Neuronal stem cell (in vitro differentiated cells): Measurements from ENCODE around the gene NTRK1.

Experiments used
- DNase-seq: peaks from one replicate; pipeline ENCODE4 v3.0.0-alpha.2; 2013; ENCODE audit warnings: low spot score
- H2AFZ ChIP-seq: one replicate; pipeline ENCODE4 v1.6.1; 2013; ENCODE audit warnings: mild to moderate bottlenecking, low read length, inconsistent platforms
- H2AK5ac ChIP-seq: 2 replicates; pipeline ENCODE4 v1.6.1; 2013; ENCODE audit warnings: low read depth, mild to moderate bottlenecking, inconsistent platforms, low read length, moderate library complexity, mixed read lengths
- H2BK120ac ChIP-seq: 2 replicates; pipeline ENCODE4 v1.6.1; 2013; ENCODE audit warnings: low read depth, mild to moderate bottlenecking, inconsistent platforms, low read length, moderate library complexity, mixed read lengths
- H2BK12ac ChIP-seq: one replicate; pipeline ENCODE4 v1.6.1; 2013; ENCODE audit warnings: low read length, inconsistent platforms
- H2BK15ac ChIP-seq: 2 replicates; pipeline ENCODE4 v1.6.1; 2013; ENCODE audit warnings: mild to moderate bottlenecking, low read length, inconsistent platforms, mixed read lengths
- H2BK5ac ChIP-seq: one replicate; pipeline ENCODE4 v1.6.1; 2013; ENCODE audit warnings: inconsistent platforms, mild to moderate bottlenecking, low read length, moderate library complexity
- H3K14ac ChIP-seq: one replicate; pipeline ENCODE4 v1.6.1; 2013; ENCODE audit warnings: low read length, inconsistent platforms
- H3K18ac ChIP-seq: 2 replicates; pipeline ENCODE4 v1.6.1; 2013; ENCODE audit warnings: low read length, inconsistent platforms
- H3K23ac ChIP-seq: 2 replicates; pipeline ENCODE4 v1.6.1; 2013; ENCODE audit warnings: low read depth, mild to moderate bottlenecking, mixed read lengths, low read length, inconsistent platforms; ENCODE audit not compliant: poor library complexity
- H3K27ac ChIP-seq: replicated peaks from 3 replicates; pipeline ENCODE4 v1.5.1; 2013; ENCODE audit warnings: low read length, inconsistent platforms
- H3K27me3 ChIP-seq, 3 experiments: 2 replicates each; pipeline ENCODE4 v1.6.1; 2013; ENCODE audit warnings: low read length in 3 of 3, mild to moderate bottlenecking in 2 of 3, inconsistent platforms in 1 of 3, low read depth in 1 of 3, mixed read lengths in 1 of 3, moderate library complexity in 1 of 3; ENCODE audit not compliant: control insufficient read depth in 3 of 3, insufficient read depth in 3 of 3
- H3K36me3 ChIP-seq, 2 donors: replicated peaks in 1 of 2; 2 replicates each; pipeline ENCODE4 v1.6.1; 2013; ENCODE audit warnings: low read length in 2 of 2; ENCODE audit not compliant: control insufficient read depth in 2 of 2, insufficient read depth in 2 of 2
- H3K4ac ChIP-seq: 2 replicates; pipeline ENCODE4 v1.6.1; 2013; ENCODE audit warnings: inconsistent platforms, mild to moderate bottlenecking, low read length, moderate library complexity
- H3K4me1 ChIP-seq, 2 donors: 1 replicate in 1 of 2; 2 replicates in 1 of 2; pipeline ENCODE4 v1.6.1; 2013; ENCODE audit warnings: low read length in 2 of 2, low read depth in 1 of 2; ENCODE audit not compliant: control insufficient read depth in 2 of 2, insufficient read depth in 1 of 2
- H3K4me2 ChIP-seq: one replicate; pipeline ENCODE4 v1.6.1; 2013; ENCODE audit warnings: mild to moderate bottlenecking, low read length, inconsistent platforms; ENCODE audit not compliant: insufficient read depth, poor library complexity, severe bottlenecking
- H3K4me3 ChIP-seq, 2 donors: 2 replicates each; pipeline ENCODE4 v1.5.1; 2013; ENCODE audit warnings: low read length in 2 of 2, mild to moderate bottlenecking in 2 of 2, inconsistent platforms in 1 of 2, moderate library complexity in 1 of 2
- H3K79me1 ChIP-seq: one replicate; pipeline ENCODE4 v1.6.1; 2013; ENCODE audit warnings: low read depth, mild to moderate bottlenecking, inconsistent platforms, low read length, moderate library complexity
- H3K9ac ChIP-seq: one replicate; pipeline ENCODE4 v1.6.1; 2013; ENCODE audit warnings: mild to moderate bottlenecking, low read depth, low read length, inconsistent platforms; ENCODE audit not compliant: poor library complexity
- H3K9me3 ChIP-seq, 2 donors: replicated peaks in 1 of 2; 2 replicates each; pipeline versions ENCODE3 to v1.6.1; 2013; ENCODE audit warnings: low read length in 2 of 2, mild to moderate bottlenecking in 2 of 2, inconsistent platforms in 1 of 2, low read depth in 1 of 2, mixed read lengths in 1 of 2, moderate library complexity in 1 of 2; ENCODE audit not compliant: control insufficient read depth in 2 of 2, insufficient read depth in 1 of 2
- H4K8ac ChIP-seq: one replicate; pipeline ENCODE4 v1.6.1; 2013; ENCODE audit warnings: low read depth, mild to moderate bottlenecking, inconsistent platforms, low read length, moderate library complexity
- H4K91ac ChIP-seq: one replicate; pipeline ENCODE4 v1.6.1; 2013; ENCODE audit warnings: low read length, low read depth, mild to moderate bottlenecking, inconsistent platforms; ENCODE audit not compliant: poor library complexity
- WGBS, 2 donors: extraction: QIAGEN DNeasy Blood & Tissue Kit; methylation state at CpG; one replicate each; pipeline ENCODE4 v1.1.7; 2013; ENCODE audit warnings: missing lambda C conversion rate in 2 of 2, mixed read lengths in 1 of 2; ENCODE audit not compliant: insufficient read length in 2 of 2, insufficient replicate concordance in 1 of 2; ENCODE audit errors: extremely low coverage in 2 of 2; 5-methylcytosine and 5-hydroxymethylcytosine counted together

Gene NTRK1

DNA sequence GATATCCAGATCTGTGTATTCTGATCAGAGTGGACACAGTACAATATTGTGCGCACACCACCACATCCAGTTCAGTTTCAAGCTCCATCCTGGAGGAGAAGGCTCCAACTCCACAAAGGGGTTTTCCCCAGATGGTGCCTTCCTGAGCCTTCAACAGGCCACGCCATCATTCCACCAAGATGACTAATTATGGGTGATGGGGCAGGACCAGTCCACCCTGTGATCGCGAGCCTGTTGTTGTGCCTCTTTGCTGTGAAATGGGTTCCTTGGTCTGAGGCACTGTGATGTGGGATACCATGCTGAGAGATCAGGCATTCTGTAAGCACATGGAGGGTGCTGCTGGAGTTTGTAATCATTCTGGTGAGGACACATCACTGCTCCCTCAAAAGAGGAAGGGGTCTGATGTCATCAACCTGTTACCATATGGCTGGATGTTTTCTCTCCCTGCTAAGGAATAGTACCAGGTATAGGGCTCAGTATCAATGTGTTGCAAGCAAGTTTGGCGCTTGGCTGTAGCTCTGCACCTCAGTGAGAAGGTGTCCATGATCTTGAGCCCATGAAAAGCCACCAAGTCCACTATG is 37.4 kb upstream of the NTRK1 start:
- no peak overlapping the region for H3K9ac ChIP-seq
- H2BK15ac ChIP-seq, result no peak overlapping the region
- WGBS, 2 donors, result no CpG with 5 or more reads among the region's 5 CpGs
- H2BK5ac ChIP-seq, result no peak overlapping the region
- peaks cover 0 to 35% (median 0%) of the 10 kb centered on the region in 3 experiments for H3K27me3 ChIP-seq
- H3K79me1 ChIP-seq, result no peaks in the 10 kb centered on the region
- H3K18ac ChIP-seq, result no peak overlapping the region
- H2BK120ac ChIP-seq, result no peak overlapping the region
- no peak overlapping the region for H2AK5ac ChIP-seq
- H2BK12ac ChIP-seq, result no peak overlapping the region
- H3K4me2 ChIP-seq, result no peak overlapping the region
- no peak overlapping the region for H2AFZ ChIP-seq
- H4K91ac ChIP-seq, result no peak overlapping the region
- no peaks in the 10 kb centered on the region for H3K4me1 ChIP-seq
- no peak overlapping the region for H4K8ac ChIP-seq
- no peak overlapping the region for H3K27ac ChIP-seq
- no peak overlapping the region for H3K14ac ChIP-seq
- DNase-seq, result no peak
- H3K36me3 ChIP-seq, result no peaks in the 10 kb centered on the region
- no peak overlapping the region for H3K4me3 ChIP-seq
- no peak overlapping the region for H3K4ac ChIP-seq
- H3K9me3 ChIP-seq, result no peaks in the 10 kb centered on the region
- H3K23ac ChIP-seq, result no peak overlapping the region

DNA sequence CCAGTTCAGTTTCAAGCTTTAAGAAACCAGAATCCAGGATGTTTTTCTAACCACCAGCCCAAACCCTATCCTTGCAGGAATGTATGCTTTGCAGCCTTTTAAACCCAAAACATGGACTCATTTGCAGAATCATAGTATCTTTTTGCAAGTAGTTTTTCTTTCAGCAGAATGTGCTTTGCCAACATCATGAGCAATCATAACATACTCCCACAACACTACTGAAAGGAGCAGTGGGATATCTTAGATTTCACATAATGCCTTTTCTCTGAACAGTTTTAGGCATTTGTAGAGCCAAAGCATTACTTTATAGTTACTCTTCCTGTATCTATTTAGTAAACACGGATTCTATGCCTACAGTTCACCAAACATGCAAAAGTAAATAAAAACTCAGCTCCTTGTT is 34.0 kb upstream of the NTRK1 start:
- Histone ChIP-seq H3K27ac (no peak overlapping the region), H3K27me3 (peaks cover 0 to 52% (median 0%) of the 10 kb centered on the region in 3 experiments), H3K4ac (no peak overlapping the region), H3K79me1 (no peaks in the 10 kb centered on the region), H4K91ac (no peak overlapping the region), H3K36me3 (no peaks in the 10 kb centered on the region), H3K4me1 (peaks cover 0 to 2% of the 10 kb centered on the region in 2 donors), H2BK5ac (no peak overlapping the region), H2BK15ac (no peak overlapping the region), H3K4me2 (no peak overlapping the region), H2AFZ (no peak overlapping the region), H3K9me3 (no peaks in the 10 kb centered on the region), H2AK5ac (no peak overlapping the region), H2BK120ac (no peak overlapping the region), H3K4me3 (no peak overlapping the region), H3K18ac (no peak overlapping the region), H2BK12ac (no peak overlapping the region), H3K9ac (no peak overlapping the region), H4K8ac (no peak overlapping the region), H3K23ac (no peak overlapping the region), H3K14ac (no peak overlapping the region)
- no peak for DNase-seq
- WGBS, 2 donors, result no CpG with 5 or more reads among the region's 1 CpG

DNA sequence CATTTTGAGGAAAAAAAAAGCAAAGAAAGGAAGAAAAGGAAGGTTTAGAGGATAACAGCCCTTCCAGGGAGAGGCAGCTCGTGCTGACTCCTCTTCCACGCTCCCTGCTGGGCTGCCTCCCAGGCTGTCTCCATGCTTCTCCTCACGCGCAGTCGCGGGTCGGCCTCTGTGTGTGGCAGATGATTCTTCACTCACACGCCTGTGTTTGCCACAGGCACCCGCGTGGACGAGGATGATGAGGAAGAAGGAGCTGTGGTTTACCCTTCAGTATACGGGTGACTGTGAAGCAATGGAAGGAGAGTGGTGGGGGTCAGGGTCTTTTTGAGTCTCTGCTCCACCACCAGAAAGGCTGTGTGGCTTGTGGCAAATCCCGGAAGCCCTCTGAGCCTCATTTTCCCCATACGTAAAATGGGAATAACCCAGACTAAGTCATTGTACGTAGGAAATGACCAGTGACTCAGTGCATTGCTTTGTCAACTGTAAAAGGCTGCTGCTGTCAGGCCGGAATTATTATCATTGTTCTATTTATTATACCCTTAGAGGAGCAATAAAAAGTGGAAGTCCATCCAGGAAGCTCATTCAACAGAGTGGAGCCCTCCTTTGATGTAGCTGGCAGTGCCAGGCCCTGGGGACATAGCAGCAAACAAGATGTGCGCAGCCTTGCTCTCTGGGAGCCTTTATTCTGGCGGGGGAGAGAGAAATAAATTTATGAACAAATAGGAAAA is 32.1 kb upstream of the NTRK1 start:
- Histone ChIP-seq H3K4ac (no peak overlapping the region), H3K79me1 (no peaks in the 10 kb centered on the region), H3K36me3 (no peaks in the 10 kb centered on the region), H2AFZ (no peak overlapping the region), H2AK5ac (no peak overlapping the region), H3K18ac (no peak overlapping the region), H3K27ac (no peak overlapping the region), H4K8ac (no peak overlapping the region), H4K91ac (no peak overlapping the region), H3K23ac (peak overlapping the region; percentile 87), H3K9ac (peak overlapping the region; percentile 66), H2BK15ac (no peak overlapping the region), H2BK120ac (peak overlapping the region; percentile 8), H3K27me3 (peaks cover 0 to 63% (median 0%) of the 10 kb centered on the region in 3 experiments), H3K9me3 (no peaks in the 10 kb centered on the region), H3K4me1 (peaks cover 0 to 2% of the 10 kb centered on the region in 2 donors), H3K4me2 (no peak overlapping the region), H2BK12ac (no peak overlapping the region), H2BK5ac (no peak overlapping the region), H3K4me3 (no peak overlapping the region), H3K14ac (no peak overlapping the region)
- DNase-seq, result no peak
- WGBS, 2 donors, result no CpG with 5 or more reads among the region's 18 CpGs

DNA sequence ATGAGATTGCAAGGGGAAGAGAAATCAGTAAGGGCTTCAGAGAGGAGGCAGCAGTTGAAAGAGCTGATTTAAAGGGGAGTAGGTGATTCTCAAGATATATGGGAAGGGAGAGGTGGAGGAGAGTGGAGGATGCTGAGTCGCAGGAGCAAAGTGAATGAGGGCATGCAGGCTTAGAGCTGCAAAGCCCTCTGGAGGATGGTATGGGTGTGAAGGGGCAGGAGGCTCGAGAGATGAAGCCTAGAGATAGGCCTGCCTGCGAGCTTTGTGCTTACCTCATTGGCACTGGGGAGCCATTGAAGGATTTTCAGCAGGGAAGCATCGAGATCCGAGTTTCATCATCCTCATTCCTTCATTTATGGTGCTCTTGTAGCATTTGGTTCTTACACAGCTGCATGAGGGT is 28.2 kb upstream of the NTRK1 start:
- H2BK15ac ChIP-seq, result no peak overlapping the region
- H2AK5ac ChIP-seq, result no peak overlapping the region
- H2BK12ac ChIP-seq, result no peak overlapping the region
- H2AFZ ChIP-seq, result no peak overlapping the region
- no peak overlapping the region for H3K4me3 ChIP-seq
- H3K79me1 ChIP-seq, result no peaks in the 10 kb centered on the region
- no peak overlapping the region for H3K4me2 ChIP-seq
- H4K8ac ChIP-seq, result no peak overlapping the region
- H3K4me1 ChIP-seq, result peaks cover 0 to 2% of the 10 kb centered on the region in 2 donors
- no peak overlapping the region for H3K9ac ChIP-seq
- no peaks in the 10 kb centered on the region for H3K9me3 ChIP-seq
- WGBS, 2 donors, result no CpG with 5 or more reads among the region's 5 CpGs
- H3K18ac ChIP-seq, result no peak overlapping the region
- no peak overlapping the region for H3K14ac ChIP-seq
- H2BK120ac ChIP-seq, result no peak overlapping the region
- peaks cover 0 to 86% (median 0%) of the 10 kb centered on the region in 3 experiments for H3K27me3 ChIP-seq
- no peak overlapping the region for H3K4ac ChIP-seq
- no peak for DNase-seq
- H3K36me3 ChIP-seq, result no peaks in the 10 kb centered on the region
- H2BK5ac ChIP-seq, result no peak overlapping the region
- no peak overlapping the region for H3K27ac ChIP-seq
- H3K23ac ChIP-seq, result no peak overlapping the region
- H4K91ac ChIP-seq, result no peak overlapping the region
